GM12878 (cell line): ENCODE results near the gene NUDT6. TPM values are rescaled to one million over a fixed set of nuclear protein-coding genes. Genes with fewer than 3 reads are reported as not detected.

Source experiments
- ATAC-seq: fragments of 200-7000 bp; cut with Tn5 transposase; 3 replicates; pipeline ENCODE4 v1.9.1; 2020; ENCODE audit warnings: mild to moderate bottlenecking, moderate library complexity
- BruUV-seq: library from RNA; stranded (reverse); fragments of 400-500 nt; replicated peaks from 2 replicates; lab custom pipeline; 2021; lab: Mats Ljungman, UMichigan
- CTCF ChIA-PET: fragments of 300-600 bp; sonication (Branson Sonifier 250); formaldehyde crosslinking; extraction: SDS; loops from one replicate; lab custom pipeline; 2021; ENCODE audit warnings: inconsistent platforms; lab: Yijun Ruan, JAX
- POLR2A ChIA-PET: fragments of 350-600 bp; formaldehyde crosslinking; extraction: SDS; loops from one replicate; lab custom pipeline; 2021; ENCODE audit warnings: inconsistent platforms; lab: Charles Lee
- RAD21 ChIA-PET: fragments of 300-600 bp; sonication (Branson Sonifier 250); formaldehyde crosslinking; loops from one replicate; lab custom pipeline; 2023; ENCODE audit warnings: antibody characterized with exemption; ENCODE audit not compliant: unreplicated experiment; lab: Charles Lee
- SMC1A ChIA-PET: fragments of 300-600 bp; sonication (Branson Sonifier 250); formaldehyde crosslinking; loops from one replicate; lab custom pipeline; 2023; ENCODE audit not compliant: unreplicated experiment, uncharacterized antibody; lab: Charles Lee
- DNase-seq: peaks from one replicate; pipeline ENCODE4 v3.0.0-alpha.2; 2011; ENCODE audit warnings: low read depth, low spot score
- FAIRE-seq: peaks from 3 replicates; lab custom pipeline; 2011; peaks lifted over from hg19 to GRCh38; lab: Jason Lieb, UNC
- H2AFZ ChIP-seq: 2 replicates; pipeline ENCODE4 v1.6.0; 2011; ENCODE audit warnings: low read depth, low read length, control low read depth; ENCODE audit not compliant: control insufficient read depth
- H3K27ac ChIP-seq: 2 replicates; pipeline ENCODE4 v1.5.1; 2011; ENCODE audit warnings: control low read depth; ENCODE audit not compliant: control insufficient read depth, insufficient read depth
- H3K27me3 ChIP-seq, 2 experiments: replicated peaks in 1 of 2; 2 replicates each; pipeline versions ENCODE4 v1.6.0 to v1.6.1; 2011; ENCODE audit warnings: low read length in 1 of 2; ENCODE audit not compliant: control insufficient read depth in 2 of 2, insufficient read depth in 2 of 2
- H3K36me3 ChIP-seq, 2 experiments: 2 replicates each; pipeline ENCODE4 v1.5.1; 2011; ENCODE audit warnings: low read length in 1 of 2; ENCODE audit not compliant: control insufficient read depth in 2 of 2, insufficient read depth in 2 of 2
- H3K4me1 ChIP-seq: 2 replicates; pipeline ENCODE4 v1.6.1; 2011; ENCODE audit warnings: mild to moderate bottlenecking, low read length, moderate library complexity, mixed read lengths; ENCODE audit not compliant: control insufficient read depth, insufficient read depth
- H3K4me2 ChIP-seq: 2 replicates; pipeline ENCODE4 v1.6.0; 2011; ENCODE audit warnings: control low read depth; ENCODE audit not compliant: control insufficient read depth, insufficient read depth
- H3K4me3 ChIP-seq: fragments of 200-600 bp; sonication (generic); 2 replicates; pipeline ENCODE4 v1.5.1; 2016
- H3K79me2 ChIP-seq: 2 replicates; pipeline ENCODE4 v1.6.0; 2011; ENCODE audit warnings: low read length; ENCODE audit not compliant: control insufficient read depth, insufficient read depth
- H3K9ac ChIP-seq: 2 replicates; pipeline ENCODE4 v1.8.0; 2011; ENCODE audit warnings: low read length, control low read depth, mixed read lengths; ENCODE audit not compliant: control insufficient read depth, insufficient read depth
- H3K9me3 ChIP-seq: replicated peaks from 3 replicates; pipeline ENCODE4 v1.5.1; 2011; ENCODE audit warnings: mild to moderate bottlenecking, low read length; ENCODE audit not compliant: control insufficient read depth, insufficient read depth
- H4K20me1 ChIP-seq: 2 replicates; pipeline ENCODE4 v1.6.0; 2011; ENCODE audit not compliant: control insufficient read depth, insufficient read depth
- CBX5 ChIP-seq: sonication (generic); IDR thresholded peaks from 2 replicates; pipeline ENCODE4 v1.6.1; 2016; ENCODE audit warnings: low read depth, moderate library complexity, mild to moderate bottlenecking, inconsistent platforms
- CEBPZ ChIP-seq: fragments of 150-350 bp; IDR thresholded peaks from 2 replicates; pipeline ENCODE4 v1.6.1; 2016; ENCODE audit warnings: low read depth, low read length
- NFYB ChIP-seq: IDR thresholded peaks from 2 replicates; pipeline ENCODE4 v1.6.1; 2011; ENCODE audit warnings: low read depth, mild to moderate bottlenecking, low read length, improper control_type of control experiment, moderate library complexity; ENCODE audit not compliant: insufficient read depth
- SRF ChIP-seq, 2 experiments: IDR thresholded peaks; 2 replicates each; pipeline ENCODE4 v1.6.1; 2011; ENCODE audit warnings: low read depth in 2 of 2, low read length in 2 of 2, mild to moderate bottlenecking in 1 of 2, moderate library complexity in 1 of 2
- TCF7 ChIP-seq: IDR thresholded peaks from 2 replicates; pipeline ENCODE4 v1.6.1; 2014; ENCODE audit warnings: antibody characterized with exemption, borderline replicate concordance
- ZSCAN29 ChIP-seq: fragments of 450-650 bp; IDR thresholded peaks from 2 replicates; pipeline ENCODE4 v1.6.1; 2017; ENCODE audit warnings: mild to moderate bottlenecking, moderate library complexity
- WGBS: methylation state at CpG from one replicate; pipeline ENCODE4 v1.1.6; 2016; ENCODE audit warnings: low lambda C conversion rate; ENCODE audit not compliant: insufficient replicate concordance, insufficient coverage; ENCODE audit errors: missing lambda C conversion rate; 5-methylcytosine and 5-hydroxymethylcytosine counted together
- in situ Hi-C: fragments of 300-500 bp; cut with MboI; formaldehyde crosslinking; loops from 9 replicates; pipeline ENCODE4 v1.14.3; 2018; ENCODE audit warnings: mixed read lengths
- intact Hi-C: fragments of 100-400 bp; cut with micrococcal nuclease; formaldehyde crosslinking; loops from one replicate; pipeline ENCODE4 v1.14.2; 2022; ENCODE audit not compliant: unreplicated experiment
- polyA plus RNA-seq, 11 experiments: library from polyadenylated mRNA; depleted of rRNA in 4 of 11; unstranded in 6 of 11; stranded (reverse) in 5 of 11; fragments of >200 nt; fragmentation: Nextera tagmentation in 4 of 11; fragmentation: Illumina TruSeq in 1 of 11; extraction: Ambion mirVana in 4 of 11; extraction: Trizol in 1 of 11; gene quantifications; 1 replicate in 1 of 11; 2 replicates in 10 of 11; pipeline versions ENCODE4 v1.2.1 to v1.2.3, GENCODE V29; 2011 to 2016; ENCODE audit warnings: inconsistent platforms in 2 of 11, missing spikeins in 2 of 11, low read depth in 1 of 11
- total RNA-seq, 4 experiments: library from RNA; depleted of rRNA in 3 of 4; stranded (reverse); fragments of >200 nt in 3 of 4; fragmentation: Illumina TruSeq in 1 of 4; extraction: Trizol in 1 of 4; gene quantifications; 2 replicates each; pipeline versions ENCODE4 v1.2.1 to v1.2.3, GENCODE V29; 2013 to 2021
- TF ChIP-seq, protein P1 (sequence below): fragments of 450-650 bp; IDR thresholded peaks from 2 replicates; pipeline ENCODE4 v1.6.1; 2018; ENCODE audit warnings: mild to moderate bottlenecking, low read depth, moderate library complexity; ENCODE audit not compliant: partially characterized antibody
- TF ChIP-seq, protein P2 (sequence below): fragments of 450-650 bp; IDR thresholded peaks from 2 replicates; pipeline ENCODE4 v1.6.1; 2017; ENCODE audit warnings: antibody characterized with exemption, mild to moderate bottlenecking, moderate library complexity
- TF ChIP-seq, protein P3 (sequence below): IDR thresholded peaks from 2 replicates; pipeline ENCODE4 v1.6.1; 2012; ENCODE audit warnings: low read depth, low read length, improper control_type of control experiment
- TF ChIP-seq, protein P4 (sequence below): fragments of 450-650 bp; IDR thresholded peaks from 2 replicates; pipeline ENCODE4 v1.6.1; 2014; ENCODE audit warnings: mild to moderate bottlenecking

Gene NUDT6
- total and polyA plus RNA-seq, 10 of the 15 experiments (the other 5 are each of a cell fraction or from before 2014, with no cell fraction given) = 3.9 to 12.4 (median 6.8) TPM

GRCh38 chr4:122908223-122908622, 14.2 kb downstream of the NUDT6 start (continued):
- TF ChIP-seq, protein P1, sequence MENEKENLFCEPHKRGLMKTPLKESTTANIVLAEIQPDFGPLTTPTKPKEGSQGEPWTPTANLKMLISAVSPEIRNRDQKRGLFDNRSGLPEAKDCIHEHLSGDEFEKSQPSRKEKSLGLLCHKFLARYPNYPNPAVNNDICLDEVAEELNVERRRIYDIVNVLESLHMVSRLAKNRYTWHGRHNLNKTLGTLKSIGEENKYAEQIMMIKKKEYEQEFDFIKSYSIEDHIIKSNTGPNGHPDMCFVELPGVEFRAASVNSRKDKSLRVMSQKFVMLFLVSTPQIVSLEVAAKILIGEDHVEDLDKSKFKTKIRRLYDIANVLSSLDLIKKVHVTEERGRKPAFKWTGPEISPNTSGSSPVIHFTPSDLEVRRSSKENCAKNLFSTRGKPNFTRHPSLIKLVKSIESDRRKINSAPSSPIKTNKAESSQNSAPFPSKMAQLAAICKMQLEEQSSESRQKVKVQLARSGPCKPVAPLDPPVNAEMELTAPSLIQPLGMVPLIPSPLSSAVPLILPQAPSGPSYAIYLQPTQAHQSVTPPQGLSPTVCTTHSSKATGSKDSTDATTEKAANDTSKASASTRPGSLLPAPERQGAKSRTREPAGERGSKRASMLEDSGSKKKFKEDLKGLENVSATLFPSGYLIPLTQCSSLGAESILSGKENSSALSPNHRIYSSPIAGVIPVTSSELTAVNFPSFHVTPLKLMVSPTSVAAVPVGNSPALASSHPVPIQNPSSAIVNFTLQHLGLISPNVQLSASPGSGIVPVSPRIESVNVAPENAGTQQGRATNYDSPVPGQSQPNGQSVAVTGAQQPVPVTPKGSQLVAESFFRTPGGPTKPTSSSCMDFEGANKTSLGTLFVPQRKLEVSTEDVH = no peak
- no peak for TF ChIP-seq CBX5
- TF ChIP-seq, protein P2, sequence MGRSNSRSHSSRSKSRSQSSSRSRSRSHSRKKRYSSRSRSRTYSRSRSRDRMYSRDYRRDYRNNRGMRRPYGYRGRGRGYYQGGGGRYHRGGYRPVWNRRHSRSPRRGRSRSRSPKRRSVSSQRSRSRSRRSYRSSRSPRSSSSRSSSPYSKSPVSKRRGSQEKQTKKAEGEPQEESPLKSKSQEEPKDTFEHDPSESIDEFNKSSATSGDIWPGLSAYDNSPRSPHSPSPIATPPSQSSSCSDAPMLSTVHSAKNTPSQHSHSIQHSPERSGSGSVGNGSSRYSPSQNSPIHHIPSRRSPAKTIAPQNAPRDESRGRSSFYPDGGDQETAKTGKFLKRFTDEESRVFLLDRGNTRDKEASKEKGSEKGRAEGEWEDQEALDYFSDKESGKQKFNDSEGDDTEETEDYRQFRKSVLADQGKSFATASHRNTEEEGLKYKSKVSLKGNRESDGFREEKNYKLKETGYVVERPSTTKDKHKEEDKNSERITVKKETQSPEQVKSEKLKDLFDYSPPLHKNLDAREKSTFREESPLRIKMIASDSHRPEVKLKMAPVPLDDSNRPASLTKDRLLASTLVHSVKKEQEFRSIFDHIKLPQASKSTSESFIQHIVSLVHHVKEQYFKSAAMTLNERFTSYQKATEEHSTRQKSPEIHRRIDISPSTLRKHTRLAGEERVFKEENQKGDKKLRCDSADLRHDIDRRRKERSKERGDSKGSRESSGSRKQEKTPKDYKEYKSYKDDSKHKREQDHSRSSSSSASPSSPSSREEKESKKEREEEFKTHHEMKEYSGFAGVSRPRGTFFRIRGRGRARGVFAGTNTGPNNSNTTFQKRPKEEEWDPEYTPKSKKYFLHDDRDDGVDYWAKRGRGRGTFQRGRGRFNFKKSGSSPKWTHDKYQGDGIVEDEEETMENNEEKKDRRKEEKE = no peak
- no peak for TF ChIP-seq SRF (IDR thresholded peaks at IDR 0.05; ENCODE audit: low read depth in 2 of 2, low read length in 2 of 2)
- TF ChIP-seq, protein P3, sequence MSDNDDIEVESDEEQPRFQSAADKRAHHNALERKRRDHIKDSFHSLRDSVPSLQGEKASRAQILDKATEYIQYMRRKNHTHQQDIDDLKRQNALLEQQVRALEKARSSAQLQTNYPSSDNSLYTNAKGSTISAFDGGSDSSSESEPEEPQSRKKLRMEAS = no peak

DNA sequence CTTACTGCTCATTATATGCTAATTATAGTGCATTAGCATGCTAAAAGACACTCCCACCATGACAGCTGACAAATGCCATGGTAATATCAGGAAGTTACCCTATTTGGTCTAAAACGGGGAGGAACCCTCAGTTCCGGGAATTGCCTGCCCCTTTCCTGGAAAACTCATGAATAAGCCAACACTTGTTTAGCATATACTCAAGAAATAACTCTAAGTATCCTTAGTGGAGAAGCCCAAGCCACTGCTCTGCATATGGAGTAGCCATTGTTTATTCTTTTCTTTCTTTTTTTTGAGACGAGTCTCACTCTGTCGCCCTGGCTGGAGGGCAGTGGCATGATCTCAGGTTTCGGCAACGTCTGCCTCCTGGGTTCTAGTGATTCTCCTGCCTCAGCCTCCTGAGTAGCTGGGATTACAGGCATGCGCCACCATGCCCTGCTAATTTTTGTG, 15.5 kb downstream of the NUDT6 start:
- H2AFZ ChIP-seq = no peak overlapping the region
- H3K4me1 ChIP-seq = no peaks in the 10 kb centered on the region
- ATAC-seq (no peak), FAIRE-seq (no peak), DNase-seq (no peak)
- CTCF ChIA-PET = no interaction called here
- H3K27me3 ChIP-seq = no peaks in the 10 kb centered on the region
- no peaks in the 10 kb centered on the region for H3K9me3 ChIP-seq
- no TSS peak for BruUV-seq
- SMC1A ChIA-PET = no interaction called here
- H3K36me3 ChIP-seq = no peaks in the 10 kb centered on the region
- POLR2A ChIA-PET = no interaction called here
- in situ Hi-C loops = no loop called here
- WGBS = 88% methylated on average over 7 of the region's 7 CpGs
- intact Hi-C loops = no loop called here
- H3K79me2 ChIP-seq = no peaks in the 10 kb centered on the region
- RAD21 ChIA-PET = no interaction called here
- H4K20me1 ChIP-seq = no peaks in the 10 kb centered on the region
- no peak overlapping the region for H3K9ac ChIP-seq
- no peak overlapping the region for H3K4me2 ChIP-seq
- H3K27ac ChIP-seq = no peak overlapping the region
- H3K4me3 ChIP-seq = no peak overlapping the region
- TF ChIP-seq NFYB (no peak), CEBPZ (no peak), ZSCAN29 (no peak), TCF7 (no peak)
- TF ChIP-seq, protein P4, sequence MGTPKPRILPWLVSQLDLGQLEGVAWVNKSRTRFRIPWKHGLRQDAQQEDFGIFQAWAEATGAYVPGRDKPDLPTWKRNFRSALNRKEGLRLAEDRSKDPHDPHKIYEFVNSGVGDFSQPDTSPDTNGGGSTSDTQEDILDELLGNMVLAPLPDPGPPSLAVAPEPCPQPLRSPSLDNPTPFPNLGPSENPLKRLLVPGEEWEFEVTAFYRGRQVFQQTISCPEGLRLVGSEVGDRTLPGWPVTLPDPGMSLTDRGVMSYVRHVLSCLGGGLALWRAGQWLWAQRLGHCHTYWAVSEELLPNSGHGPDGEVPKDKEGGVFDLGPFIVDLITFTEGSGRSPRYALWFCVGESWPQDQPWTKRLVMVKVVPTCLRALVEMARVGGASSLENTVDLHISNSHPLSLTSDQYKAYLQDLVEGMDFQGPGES = no peak
